Measurements from ENCODE around the gene TASP1.
"Not testable (repeated sequence)": the region's sequence is repeated elsewhere in the genome, so short reads cannot be mapped to it uniquely, and the experiment has no call there.

Gene TASP1

GRCh38 chr20:13419477-13419876 lies 219.3 kb downstream of the TASP1 start:
- FAIRE-seq (no peak), DNase-seq (ENCODE audit: extremely low spot score, insufficient read length, low read depth) (no peak)

GRCh38 chr20:13418263-13419229 lies 220.2 kb downstream of the TASP1 start:
- no peak for DNase-seq (ENCODE audit: extremely low spot score, insufficient read length, low read depth)
- no peak for FAIRE-seq

- FAIRE-seq (no peak), DNase-seq (ENCODE audit: extremely low spot score, insufficient read length, low read depth) (no peak)
Measured at GRCh38 chr20:13416531-13416930, 222.2 kb downstream of the TASP1 start.

- DNase-seq (ENCODE audit: extremely low spot score, insufficient read length, low read depth), result no peak
- no peak for FAIRE-seq
Measured at GRCh38 chr20:13412806-13413445, 225.8 kb downstream of the TASP1 start.

- no peak for DNase-seq (ENCODE audit: extremely low spot score, insufficient read length, low read depth)
- no peak for FAIRE-seq
Measured at GRCh38 chr20:13404293-13404692, 234.4 kb downstream of the TASP1 start.

GRCh38 chr20:13403453-13403852 lies 235.3 kb downstream of the TASP1 start:
- no peak for DNase-seq (ENCODE audit: extremely low spot score, insufficient read length, low read depth)
- FAIRE-seq, result no peak

- DNase-seq (ENCODE audit: extremely low spot score, insufficient read length, low read depth), result no peak
- FAIRE-seq, result no peak
Measured at GRCh38 chr20:13402986-13403385, 235.7 kb downstream of the TASP1 start.

- no peak for DNase-seq (ENCODE audit: extremely low spot score, insufficient read length, low read depth)
Measured at GRCh38 chr20:13402171-13402760, 236.5 kb downstream of the TASP1 start.

GRCh38 chr20:13401596-13401995 lies 237.1 kb downstream of the TASP1 start:
- FAIRE-seq, result no peak
- DNase-seq (ENCODE audit: extremely low spot score, insufficient read length, low read depth), result no peak

More at GRCh38 chr20:13402171-13402760, 236.5 kb downstream of the TASP1 start:
- FAIRE-seq, result no peak

- FAIRE-seq, result no peak
- no peak for DNase-seq (ENCODE audit: extremely low spot score, insufficient read length, low read depth)
Measured at GRCh38 chr20:13400453-13400852, 238.3 kb downstream of the TASP1 start.

GRCh38 chr20:13397300-13397724 lies 241.4 kb downstream of the TASP1 start:
- no peak for DNase-seq (ENCODE audit: extremely low spot score, insufficient read length, low read depth)
- FAIRE-seq, result no peak

- no peak for FAIRE-seq
- no peak for DNase-seq (ENCODE audit: extremely low spot score, insufficient read length, low read depth)
Measured at GRCh38 chr20:13396826-13397225, 241.9 kb downstream of the TASP1 start.

- no peak for DNase-seq (ENCODE audit: extremely low spot score, insufficient read length, low read depth)
- no peak for FAIRE-seq
Measured at GRCh38 chr20:13396022-13396421, 242.7 kb downstream of the TASP1 start.

GRCh38 chr20:13395232-13395631 lies 243.5 kb downstream of the TASP1 start:
- DNase-seq (ENCODE audit: extremely low spot score, insufficient read length, low read depth) (no peak), FAIRE-seq (no peak)

- DNase-seq (ENCODE audit: extremely low spot score, insufficient read length, low read depth) (no peak), FAIRE-seq (no peak)
Measured at GRCh38 chr20:13392391-13392790, 246.3 kb downstream of the TASP1 start.

GRCh38 chr20:13389115-13389514 lies 249.6 kb downstream of the TASP1 start:
- FAIRE-seq, result no peak
- DNase-seq (ENCODE audit: extremely low spot score, insufficient read length, low read depth), result no peak

- no peak for FAIRE-seq
Measured at GRCh38 chr20:13384132-13384531, 254.6 kb downstream of the TASP1 start.

GRCh38 chr20:13382786-13383185 lies 255.9 kb downstream of the TASP1 start:
- no peak for FAIRE-seq

More at GRCh38 chr20:13384132-13384531, 254.6 kb downstream of the TASP1 start:
- DNase-seq (ENCODE audit: extremely low spot score, insufficient read length, low read depth), result no peak

GRCh38 chr20:13380497-13381229 lies 258.1 kb downstream of the TASP1 start:
- FAIRE-seq; DNase-seq (ENCODE audit: extremely low spot score, insufficient read length, low read depth): not testable (repeated sequence)

More at GRCh38 chr20:13382786-13383185, 255.9 kb downstream of the TASP1 start:
- DNase-seq (ENCODE audit: extremely low spot score, insufficient read length, low read depth), result no peak

- DNase-seq (ENCODE audit: extremely low spot score, insufficient read length, low read depth), result no peak
- FAIRE-seq, result no peak
Measured at GRCh38 chr20:13373400-13373799, 265.3 kb downstream of the TASP1 start.

All from GM18507 (cell line).